DND-41 (cell line): ENCODE data around the gene CCDC91.

Experiments used
- ATAC-seq: fragments of 200-7000 bp; cut with Tn5 transposase; 3 replicates; pipeline ENCODE4 v1.9.1; 2021; ENCODE audit warnings: low read depth; ENCODE audit not compliant: insufficient read depth
- DNase-seq: peaks from one replicate; pipeline ENCODE4 v3.0.0-alpha.2; 2020
- H2AFZ ChIP-seq: 2 replicates; pipeline ENCODE4 v1.6.0; 2012; ENCODE audit warnings: low read depth, low read length
- H3K27ac ChIP-seq: 2 replicates; pipeline ENCODE4 v1.5.1; 2012; ENCODE audit warnings: low read length, inconsistent platforms
- H3K27me3 ChIP-seq: fragments of 200-600 bp; sonication (generic); 2 replicates; pipeline ENCODE4 v1.6.0; 2012; ENCODE audit warnings: low read length, mild to moderate bottlenecking, inconsistent platforms; ENCODE audit not compliant: insufficient read depth, poor library complexity
- H3K36me3 ChIP-seq: 2 replicates; pipeline ENCODE4 v1.5.1; 2012; ENCODE audit warnings: low read length, inconsistent platforms; ENCODE audit not compliant: insufficient read depth
- H3K4me1 ChIP-seq: 2 replicates; pipeline ENCODE4 v1.5.1; 2012; ENCODE audit warnings: mild to moderate bottlenecking, low read length; ENCODE audit not compliant: insufficient read depth
- H3K4me2 ChIP-seq: 2 replicates; pipeline ENCODE4 v1.6.0; 2012; ENCODE audit warnings: mild to moderate bottlenecking, moderate library complexity, low read length, inconsistent platforms; ENCODE audit not compliant: insufficient read depth
- H3K4me3 ChIP-seq, 2 experiments: fragments of 200-600 bp in 1 of 2; shearing (Covaris generic) in 1 of 2; 2 replicates each; pipeline ENCODE4 v1.5.1; 2012 to 2016; ENCODE audit warnings: inconsistent platforms in 2 of 2, low read length in 2 of 2, mild to moderate bottlenecking in 2 of 2, low read depth in 1 of 2, moderate library complexity in 1 of 2
- H3K79me2 ChIP-seq: 2 replicates; pipeline ENCODE4 v1.6.0; 2012; ENCODE audit warnings: low read length, inconsistent platforms; ENCODE audit not compliant: insufficient read depth
- H3K9ac ChIP-seq: 2 replicates; pipeline ENCODE4 v1.6.0; 2012; ENCODE audit warnings: low read depth, mild to moderate bottlenecking, inconsistent platforms, low read length, moderate library complexity
- H3K9me3 ChIP-seq: 2 replicates; pipeline ENCODE4 v1.5.1; 2012; ENCODE audit warnings: low read length, moderate library complexity, mild to moderate bottlenecking, inconsistent platforms; ENCODE audit not compliant: insufficient read depth, severe bottlenecking
- H4K20me1 ChIP-seq: 2 replicates; pipeline ENCODE4 v1.6.0; 2012; ENCODE audit warnings: low read length; ENCODE audit not compliant: insufficient read depth
- EZH2 ChIP-seq: IDR thresholded peaks from 3 replicates; pipeline ENCODE4 v1.6.1; 2012; ENCODE audit warnings: borderline replicate concordance, low read depth, mild to moderate bottlenecking, moderate library complexity, low read length, inconsistent platforms; ENCODE audit not compliant: severe bottlenecking
- TF ChIP-seq, protein P1 (sequence below): IDR thresholded peaks from 2 replicates; pipeline ENCODE4 v1.5.1; 2012; ENCODE audit warnings: borderline replicate concordance, low read length, moderate library complexity, mild to moderate bottlenecking; ENCODE audit not compliant: poor library complexity, severe bottlenecking; ENCODE audit errors: extremely low read depth

Gene CCDC91

DNA sequence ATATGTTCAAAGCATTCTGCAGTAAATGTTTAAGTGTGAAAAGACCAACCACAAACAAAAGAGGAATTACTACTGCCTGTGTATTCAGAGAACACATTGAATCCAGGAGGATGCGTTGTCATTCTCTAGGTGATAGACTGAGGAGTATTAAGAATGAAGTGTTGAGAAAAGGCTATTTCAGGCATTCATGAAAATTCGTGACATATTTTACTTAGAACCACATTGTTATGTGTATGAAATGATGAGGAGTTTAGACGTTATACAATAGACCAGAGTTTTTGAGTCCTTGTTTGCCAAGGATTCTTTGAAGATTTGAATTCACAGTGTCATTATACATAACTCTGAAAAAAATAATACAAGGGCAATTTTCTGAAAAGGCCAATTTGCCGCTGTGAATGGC is 251.8 kb downstream of the CCDC91 start:
- ATAC-seq, result no peak
- TF ChIP-seq EZH2, result no peak
- TF ChIP-seq, protein P1, sequence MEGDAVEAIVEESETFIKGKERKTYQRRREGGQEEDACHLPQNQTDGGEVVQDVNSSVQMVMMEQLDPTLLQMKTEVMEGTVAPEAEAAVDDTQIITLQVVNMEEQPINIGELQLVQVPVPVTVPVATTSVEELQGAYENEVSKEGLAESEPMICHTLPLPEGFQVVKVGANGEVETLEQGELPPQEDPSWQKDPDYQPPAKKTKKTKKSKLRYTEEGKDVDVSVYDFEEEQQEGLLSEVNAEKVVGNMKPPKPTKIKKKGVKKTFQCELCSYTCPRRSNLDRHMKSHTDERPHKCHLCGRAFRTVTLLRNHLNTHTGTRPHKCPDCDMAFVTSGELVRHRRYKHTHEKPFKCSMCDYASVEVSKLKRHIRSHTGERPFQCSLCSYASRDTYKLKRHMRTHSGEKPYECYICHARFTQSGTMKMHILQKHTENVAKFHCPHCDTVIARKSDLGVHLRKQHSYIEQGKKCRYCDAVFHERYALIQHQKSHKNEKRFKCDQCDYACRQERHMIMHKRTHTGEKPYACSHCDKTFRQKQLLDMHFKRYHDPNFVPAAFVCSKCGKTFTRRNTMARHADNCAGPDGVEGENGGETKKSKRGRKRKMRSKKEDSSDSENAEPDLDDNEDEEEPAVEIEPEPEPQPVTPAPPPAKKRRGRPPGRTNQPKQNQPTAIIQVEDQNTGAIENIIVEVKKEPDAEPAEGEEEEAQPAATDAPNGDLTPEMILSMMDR, result no peak

DNA sequence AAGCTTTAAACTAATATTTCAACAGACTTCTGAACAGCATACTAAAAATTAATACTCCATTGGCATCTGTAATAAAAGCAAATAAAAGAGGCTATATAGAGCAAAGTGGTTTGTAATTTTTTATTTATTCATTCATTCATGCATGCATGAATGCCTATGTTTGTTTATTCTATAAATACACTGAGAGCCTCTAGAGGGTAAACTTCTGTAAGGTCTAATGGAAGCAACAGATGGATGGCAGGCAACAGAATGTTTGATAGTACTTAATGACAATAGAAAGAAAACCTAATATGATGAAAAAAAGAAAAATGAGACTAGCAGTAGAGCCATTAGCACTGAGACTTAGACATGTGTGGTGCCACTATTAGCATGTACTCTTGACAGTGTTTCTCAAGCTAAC is 253.1 kb downstream of the CCDC91 start:
- Histone ChIP-seq H3K4me3 (no peak overlapping the region; a peak in 1 of 4 replicates), H4K20me1 (no peaks in the 10 kb centered on the region), H3K27me3 (no peaks in the 10 kb centered on the region), H3K4me2 (no peak overlapping the region), H3K4me1 (no peaks in the 10 kb centered on the region), H3K9ac (no peak overlapping the region), H2AFZ (no peak overlapping the region), H3K27ac (no peak overlapping the region), H3K36me3 (no peaks in the 10 kb centered on the region; the same call in 1 of the 2 replicates), H3K79me2 (no peaks in the 10 kb centered on the region), H3K9me3 (no peaks in the 10 kb centered on the region)
- ATAC-seq (no peak), DNase-seq (no peak)
- TF ChIP-seq EZH2, result no peak
- TF ChIP-seq, protein P1, result no peak

More for the DNA sequence above, 251.8 kb downstream of the CCDC91 start:
- H3K79me2 ChIP-seq, result no peaks in the 10 kb centered on the region
- H3K4me1 ChIP-seq, result no peaks in the 10 kb centered on the region
- DNase-seq, result no peak
- no peak overlapping the region for H3K4me2 ChIP-seq
- no peak overlapping the region for H3K4me3 ChIP-seq
- no peaks in the 10 kb centered on the region for H3K27me3 ChIP-seq
- no peaks in the 10 kb centered on the region; the same call in 1 of the 2 replicates for H3K36me3 ChIP-seq
- H4K20me1 ChIP-seq, result no peaks in the 10 kb centered on the region
- no peak overlapping the region for H2AFZ ChIP-seq
- no peak overlapping the region for H3K9ac ChIP-seq
- no peak overlapping the region for H3K27ac ChIP-seq
- no peaks in the 10 kb centered on the region for H3K9me3 ChIP-seq

DNA sequence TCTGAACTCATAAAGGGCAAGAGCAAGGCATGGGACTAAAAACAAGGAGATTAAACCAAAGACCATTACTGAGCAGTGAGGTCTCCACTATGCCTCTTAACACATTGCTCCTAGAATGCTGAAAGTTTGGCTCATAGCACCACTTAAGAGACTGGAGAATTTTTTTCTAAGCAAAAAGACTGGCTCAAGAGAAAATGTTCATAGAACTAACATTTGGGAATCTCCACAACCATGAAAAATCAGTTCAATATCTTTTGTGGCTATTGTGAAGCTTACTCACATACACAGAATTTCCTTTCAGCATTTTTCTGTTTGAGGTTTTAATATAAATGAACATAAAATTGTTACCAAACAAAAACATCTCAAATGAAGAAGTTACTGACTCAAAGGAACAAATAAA is 255.8 kb downstream of the CCDC91 start:
- Histone ChIP-seq H3K36me3 (no peaks in the 10 kb centered on the region; the same call in 1 of the 2 replicates), H3K79me2 (no peaks in the 10 kb centered on the region), H3K4me3 (no peak overlapping the region), H3K27me3 (no peaks in the 10 kb centered on the region), H2AFZ (no peak overlapping the region), H3K9me3 (no peaks in the 10 kb centered on the region), H4K20me1 (no peaks in the 10 kb centered on the region), H3K4me1 (no peaks in the 10 kb centered on the region), H3K9ac (no peak overlapping the region), H3K4me2 (no peak overlapping the region), H3K27ac (no peak overlapping the region)
- TF ChIP-seq, protein P1, result no peak
- no peak for TF ChIP-seq EZH2
- no peak for DNase-seq
- ATAC-seq, result no peak

DNA sequence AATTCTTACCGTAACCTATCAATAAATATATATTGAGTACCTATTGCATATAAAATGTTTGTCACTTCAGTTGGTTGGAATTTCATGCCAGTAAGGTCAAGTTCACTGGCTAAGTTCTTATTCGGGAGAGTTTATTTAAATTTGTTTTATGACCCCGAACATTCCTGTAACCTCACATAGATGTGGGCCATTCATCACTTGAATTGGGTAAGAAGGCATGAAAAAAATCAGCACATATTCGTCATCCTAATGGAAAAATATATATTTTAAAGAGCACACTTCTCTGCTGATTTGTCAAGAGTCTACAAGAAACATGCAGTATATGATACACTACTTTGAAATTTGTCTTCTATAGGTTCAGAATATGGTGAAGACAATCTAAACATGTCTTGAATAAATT is 263.4 kb downstream of the CCDC91 start:
- Histone ChIP-seq H3K9me3 (no peaks in the 10 kb centered on the region), H3K27ac (no peak overlapping the region), H3K4me1 (no peaks in the 10 kb centered on the region), H3K9ac (no peak overlapping the region), H3K27me3 (no peaks in the 10 kb centered on the region), H2AFZ (no peak overlapping the region), H3K79me2 (no peaks in the 10 kb centered on the region), H3K4me3 (no peak overlapping the region), H3K4me2 (no peak overlapping the region), H4K20me1 (no peaks in the 10 kb centered on the region), H3K36me3 (peaks cover 13% of the 10 kb centered on the region; the same call in 1 of the 2 replicates)
- DNase-seq (no peak), ATAC-seq (no peak)
- TF ChIP-seq, protein P1, result no peak
- TF ChIP-seq EZH2, result no peak
